ENCODE measurements around the gene DNAH2. TPM values are rescaled to one million over a fixed set of nuclear protein-coding genes. Genes with fewer than 3 reads are reported as not detected.

DNAH2 gene
- total and polyA plus RNA-seq, 2 of the 8 experiments (the other 6 are each of a cell fraction or from before 2014, with no cell fraction given): 0.13 to 0.18 TPM

DNA sequence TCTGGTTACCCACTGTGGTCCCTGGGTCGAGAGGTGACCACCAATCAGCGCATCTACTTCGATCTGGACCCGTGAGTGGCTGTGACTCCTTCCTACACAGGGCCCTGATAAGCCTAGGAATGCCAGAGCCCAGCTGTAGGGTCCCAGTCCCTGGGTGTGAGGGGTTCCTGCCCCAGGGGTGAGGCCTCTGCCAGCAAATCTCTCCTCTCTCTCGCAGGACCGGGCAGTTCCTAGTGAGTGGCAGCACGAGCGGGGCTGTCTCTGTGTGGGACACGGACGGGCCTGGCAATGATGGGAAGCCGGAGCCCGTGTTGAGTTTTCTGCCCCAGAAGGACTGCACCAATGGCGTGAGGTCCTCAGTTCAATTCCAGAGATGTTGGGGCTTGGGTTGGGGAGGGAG, 14.8 kb upstream of the DNAH2 start:
- peaks cover 2 to 7% of the 10 kb centered on the region in 2 experiments for H4K20me1 ChIP-seq (replicated peaks in 1 of 2; ENCODE audit: control insufficient read depth in 1 of 2, insufficient read depth in 2 of 2, low read length in 2 of 2)
- DNase-seq (ENCODE audit: low read depth in 1 of 2, low spot score in 2 of 2): no peak
- H2BK15ac ChIP-seq (ENCODE audit: low read length): peak overlapping the region; percentile 36; the same call in 1 of the 2 replicates
- H2BK5ac ChIP-seq (ENCODE audit: low read depth, low read length): no peak overlapping the region; the same call in 1 of the 2 replicates
- no peak overlapping the region for H4K91ac ChIP-seq (replicated peaks; ENCODE audit: insufficient read length, low read length)
- peak overlapping the region; percentile 99 for H2BK12ac ChIP-seq (ENCODE audit: low read depth, low read length)
- peaks cover 0 to 3% (median 1%) of the 10 kb centered on the region in 4 experiments; a peak in 2 of 7 replicates for H3K27me3 ChIP-seq (replicated peaks in 1 of 4; ENCODE audit: control insufficient read depth in 3 of 4, extremely low read depth in 1 of 4, insufficient read depth in 3 of 4, low read length in 3 of 4)
- H2BK20ac ChIP-seq (ENCODE audit: low read length): no peak overlapping the region
- no peaks in the 10 kb centered on the region; the same call in 1 of the 2 replicates for H3K79me1 ChIP-seq (ENCODE audit: low read depth, low read length)
- H3K27ac ChIP-seq (ENCODE audit: low read depth, low read length): peak overlapping the region; percentile 80
- no peak overlapping the region for H4K5ac ChIP-seq (ENCODE audit: insufficient read length, low read depth, low read length)
- no peak overlapping the region for H3K56ac ChIP-seq (replicated peaks; ENCODE audit: insufficient read length, low read depth, low read length)
- H3K9ac ChIP-seq (replicated peaks in 1 of 4; ENCODE audit: extremely low read depth in 1 of 4, low read depth in 3 of 4, low read length in 3 of 4): peak overlapping the region in 2 of 4 experiments; percentile 56 to 63; a peak in 2 of 7 replicates
- H4K8ac ChIP-seq (ENCODE audit: extremely low read depth, insufficient read depth, low read length): no peak overlapping the region
- ChIA-PET POLR2A (ENCODE audit: partially characterized antibody) (interaction anchor here (0.6 to 11.4 kb wide), 13 partner anchors 9 to 1313 kb away, joined by 3 to 186 read pairs (median 5); partner anchors contain the start of genes ATP1B2, DNAH2, SAT2 and TP53), CTCF (ENCODE audit: partially characterized antibody) (interaction anchor here (0.6 to 9.2 kb wide), 9 partner anchors 9 to 132 kb away, joined by 3 to 85 read pairs (median 4); partner anchors contain the start of genes DNAH2, SOX15, TP53 and WRAP53)
- H3K36me3 ChIP-seq (ENCODE audit: control insufficient read depth in 2 of 4, insufficient read depth in 4 of 4, low read length in 3 of 4): peaks cover 0 to 5% (median 2%) of the 10 kb centered on the region in 4 experiments; a peak in 3 of 8 replicates
- no peak overlapping the region for H3K14ac ChIP-seq (ENCODE audit: insufficient read length)
- H3K18ac ChIP-seq (ENCODE audit: extremely low read depth, low read length): no peak overlapping the region
- no peak overlapping the region; a peak in 2 of 8 replicates for H3K4me3 ChIP-seq (ENCODE audit: extremely low read depth in 1 of 4, insufficient read depth in 2 of 4, low read depth in 3 of 4, low read length in 4 of 4)
- peak overlapping the region; percentile 82 to 90; a peak in 2 of 4 replicates for H3K4me2 ChIP-seq (ENCODE audit: insufficient read depth in 1 of 2, low read depth in 2 of 2, low read length in 2 of 2)
- FAIRE-seq: no peak
- H3K23me2 ChIP-seq (ENCODE audit: low read depth, low read length): peaks cover 19% of the 10 kb centered on the region; the same call in 1 of the 2 replicates
- H2AK5ac ChIP-seq (ENCODE audit: low read depth, low read length): peak overlapping the region; percentile 97; the same call in 1 of the 2 replicates
- H3K4me1 ChIP-seq (replicated peaks in 1 of 4; ENCODE audit: control insufficient read depth in 3 of 4, insufficient read depth in 4 of 4, low read length in 3 of 4): peaks cover 2 to 19% (median 16%) of the 10 kb centered on the region in 4 experiments
- no peak overlapping the region for H3K23ac ChIP-seq (ENCODE audit: insufficient read length)
- no peaks in the 10 kb centered on the region for H3K9me3 ChIP-seq (ENCODE audit: insufficient read depth in 2 of 2, low read depth in 1 of 2, low read length in 1 of 2)
- no peak overlapping the region for H2BK120ac ChIP-seq (replicated peaks; ENCODE audit: low read depth, low read length)
- WGBS, 2 experiments (ENCODE audit: extremely low coverage in 1 of 2, insufficient coverage in 1 of 2, insufficient read length in 1 of 2, insufficient replicate concordance in 2 of 2, low coverage in 1 of 2, low lambda C conversion rate in 2 of 2, missing lambda C conversion rate in 1 of 2): 94% methylated on average over 13 of the region's 13 CpGs; no CpG with 5 or more reads in 1 of the 2 experiments
- no peak overlapping the region for H2AFZ ChIP-seq (ENCODE audit: low read length)
- no peaks in the 10 kb centered on the region for H3K79me2 ChIP-seq (ENCODE audit: control insufficient read depth in 1 of 2, insufficient read depth in 2 of 2, low read length in 2 of 2)
- no peak overlapping the region for H3K4ac ChIP-seq (replicated peaks; ENCODE audit: insufficient read length, low read depth, low read length)
- TF ChIP-seq ZNF274 (IDR thresholded peaks at IDR 0.05; ENCODE audit: borderline replicate concordance, extremely low read depth, low read length) (no peak), TAF7 (optimal IDR thresholded peaks at IDR 0.05; ENCODE audit: borderline replicate concordance, low read depth, low read length) (no peak), ASH2L (IDR thresholded peaks at IDR 0.05; ENCODE audit: low read length) (no peak), MAFK (IDR thresholded peaks at IDR 0.05; ENCODE audit: low read depth, low read length) (no peak)
